Endothelial cell (in vitro differentiated cells): ENCODE measurements around the gene OR2M4. TPM values are rescaled to one million over a fixed set of nuclear protein-coding genes. Genes with fewer than 3 reads are reported as not detected.

ENCODE experiments used
- DNase-seq: peaks from one replicate; pipeline ENCODE4 v3.0.0; 2021; ENCODE audit warnings: low spot score
- H3K27ac Mint-ChIP-seq: one replicate; pipeline ENCODE4 v1.8.0; 2021; ENCODE audit warnings: mixed read lengths, inconsistent platforms; ENCODE audit not compliant: unreplicated experiment
- H3K27me3 Mint-ChIP-seq: one replicate; pipeline ENCODE4 v1.8.0; 2021; ENCODE audit warnings: mild to moderate bottlenecking, moderate library complexity, mixed read lengths, inconsistent platforms; ENCODE audit not compliant: unreplicated experiment
- H3K36me3 Mint-ChIP-seq: one replicate; pipeline ENCODE4 v1.8.0; 2021; ENCODE audit warnings: mild to moderate bottlenecking, low read depth, mixed read lengths, inconsistent platforms; ENCODE audit not compliant: unreplicated experiment
- H3K4me1 Mint-ChIP-seq: one replicate; pipeline ENCODE4 v1.8.0; 2021; ENCODE audit warnings: mild to moderate bottlenecking, mixed read lengths, inconsistent platforms; ENCODE audit not compliant: unreplicated experiment
- H3K4me3 Mint-ChIP-seq: one replicate; pipeline ENCODE4 v1.8.0; 2021; ENCODE audit warnings: mild to moderate bottlenecking, mixed read lengths, inconsistent platforms; ENCODE audit not compliant: unreplicated experiment
- H3K9me3 Mint-ChIP-seq: one replicate; pipeline ENCODE4 v1.8.0; 2021; ENCODE audit warnings: mixed read lengths, inconsistent platforms; ENCODE audit not compliant: unreplicated experiment
- CTCF ChIP-seq: fragments of 200-600 bp; sonication (generic); IDR thresholded peaks from one replicate; pipeline ENCODE4 v1.5.0; 2021; ENCODE audit warnings: antibody characterized with exemption; ENCODE audit not compliant: unreplicated experiment
- long read RNA-seq: library from polyadenylated mRNA; unstranded; transcript quantifications from one replicate; pipeline ENCODE4 v2.0.0, GENCODE V29; 2020; ENCODE audit not compliant: unreplicated experiment
- total RNA-seq: library from RNA; stranded (reverse); fragmentation: NEBNext Ultra II Directional; extraction: Animal tissue kit (Norgen Biotek cat#: 25700); gene quantifications from one replicate; pipeline ENCODE4 v1.2.1, GENCODE V29; 2021; ENCODE audit not compliant: unreplicated experiment

Gene OR2M4
- total RNA-seq: not detected
- long read RNA-seq: 0 reads

- Mint-ChIP-seq H3K27me3 (peaks cover 2% of the 10 kb centered on the region), H3K27ac (no peak within 1 kb of the TSS), H3K9me3 (peaks cover 26% of the 10 kb centered on the region), H3K36me3 (no peaks in the 10 kb centered on the region), H3K4me1 (no peaks in the 10 kb centered on the region), H3K4me3 (no peak within 1 kb of the TSS)
- no peak for DNase-seq
- no peak for TF ChIP-seq CTCF
These were observed at the start of gene OR2M4 for GRCh38 chr1:248231117-248231516. Gene OR2M4 (plus strand): TSS chr1:248231417. CDS start chr1:248238929, 7,512 bp downstream.

- Mint-ChIP-seq H3K9me3 (peaks cover 23% of the 10 kb centered on the region), H3K36me3 (peaks cover 5% of the 10 kb centered on the region), H3K4me3 (no peak overlapping the region), H3K27me3 (no peaks in the 10 kb centered on the region), H3K4me1 (no peaks in the 10 kb centered on the region), H3K27ac (no peak overlapping the region)
- no peak for DNase-seq
- TF ChIP-seq CTCF: no peak
These were observed 47.2 kb upstream of the OR2M4 start for GRCh38 chr1:248183996-248184395.

- H3K27ac Mint-ChIP-seq: no peak overlapping the region
- peaks cover 24% of the 10 kb centered on the region for H3K9me3 Mint-ChIP-seq
- peaks cover 5% of the 10 kb centered on the region for H3K36me3 Mint-ChIP-seq
- no peak for TF ChIP-seq CTCF
- no peaks in the 10 kb centered on the region for H3K4me1 Mint-ChIP-seq
- no peak overlapping the region for H3K4me3 Mint-ChIP-seq
- no peak for DNase-seq
- peaks cover 1% of the 10 kb centered on the region for H3K27me3 Mint-ChIP-seq
These were observed 43.9 kb upstream of the OR2M4 start for GRCh38 chr1:248187363-248187762.

GRCh38 chr1:248189026-248189425 lies 42.2 kb upstream of the OR2M4 start:
- Mint-ChIP-seq H3K4me1 (no peaks in the 10 kb centered on the region), H3K27me3 (peaks cover 3% of the 10 kb centered on the region), H3K36me3 (peaks cover 5% of the 10 kb centered on the region), H3K27ac (no peak overlapping the region), H3K4me3 (no peak overlapping the region), H3K9me3 (peaks cover 24% of the 10 kb centered on the region)
- TF ChIP-seq CTCF: no peak
- DNase-seq: no peak

GRCh38 chr1:248194117-248194516 lies 37.1 kb upstream of the OR2M4 start:
- DNase-seq: no peak
- H3K27me3 Mint-ChIP-seq: peaks cover 3% of the 10 kb centered on the region
- no peaks in the 10 kb centered on the region for H3K4me1 Mint-ChIP-seq
- H3K27ac Mint-ChIP-seq: no peak overlapping the region
- peaks cover 5% of the 10 kb centered on the region for H3K9me3 Mint-ChIP-seq
- no peak for TF ChIP-seq CTCF
- no peaks in the 10 kb centered on the region for H3K36me3 Mint-ChIP-seq
- no peak overlapping the region for H3K4me3 Mint-ChIP-seq
